HCT116 (cell line): ENCODE measurements around the gene SAMD14. TPM values are rescaled to one million over a fixed set of nuclear protein-coding genes. Genes with fewer than 3 reads are reported as not detected.

Experiments
- ATAC-seq: fragments of 200-7000 bp; cut with Tn5 transposase; 2 replicates; pipeline ENCODE4 v1.9.1; 2020; ENCODE audit warnings: mild to moderate bottlenecking, moderate library complexity
- BruUV-seq: library from RNA; stranded (reverse); fragments of 400-500 nt; replicated peaks from 2 replicates; lab custom pipeline; 2021; lab: Mats Ljungman, UMichigan
- CTCF ChIA-PET: fragments of 300-600 bp; sonication (Branson Sonifier 250); formaldehyde crosslinking; loops from one replicate; lab custom pipeline; 2021; ENCODE audit warnings: antibody characterized with exemption; lab: Charles Lee
- POLR2A ChIA-PET: fragments of 300-600, 350-600 bp; sonication (Branson Sonifier 250); formaldehyde crosslinking; loops from one replicate; lab custom pipeline; 2021; ENCODE audit warnings: antibody characterized with exemption; lab: Charles Lee
- RAD21 ChIA-PET, 2 experiments: fragments of 300-600 bp; sonication (Branson Sonifier 250); formaldehyde crosslinking; loops; one replicate each; lab custom pipeline; 2023; ENCODE audit warnings: low total read pairs in 2 of 2; ENCODE audit not compliant: uncharacterized antibody in 2 of 2, unreplicated experiment in 2 of 2, low non-redundant PET in 1 of 2; lab: Charles Lee
- DNase-seq: peaks from one replicate; pipeline ENCODE4 v3.0.0-alpha.2; 2010; ENCODE audit warnings: low read depth, low spot score
- H2AFZ ChIP-seq: fragments of 200-600 bp; shearing (Covaris generic), sonication (generic); 2 replicates; pipeline ENCODE4 v1.6.1; 2017; ENCODE audit warnings: low read depth, mixed run types, mixed read lengths, antibody characterized with exemption, low read length; ENCODE audit not compliant: poor library complexity, severe bottlenecking
- H3K27ac ChIP-seq: 2 replicates; pipeline ENCODE4 v1.5.1; 2012; ENCODE audit warnings: low read depth, low read length
- H3K27me3 ChIP-seq: fragments of 200-600 bp; sonication (generic); 2 replicates; pipeline ENCODE4 v1.6.1; 2016; ENCODE audit warnings: mixed run types, low read length, mixed read lengths; ENCODE audit not compliant: insufficient read depth
- H3K36me3 ChIP-seq, 2 experiments: fragments of 200-500 bp in 1 of 2; fragments of 200-600 bp in 1 of 2; sonication (Bioruptor generic) in 1 of 2; sonication (generic) in 1 of 2; 2 replicates each; pipeline versions ENCODE4 v1.5.1 to v1.6.1; 2014 to 2016; ENCODE audit warnings: low read length in 2 of 2, inconsistent platforms in 1 of 2, mixed read lengths in 1 of 2, mixed run types in 1 of 2; ENCODE audit not compliant: insufficient read depth in 2 of 2, control insufficient read depth in 1 of 2
- H3K4me1 ChIP-seq, 2 experiments: fragments of 200-600 bp in 1 of 2; sonication (generic) in 1 of 2; 2 replicates each; pipeline versions ENCODE4 v1.5.1 to v1.6.1; 2012 to 2017; ENCODE audit warnings: low read length in 2 of 2, inconsistent platforms in 1 of 2, mild to moderate bottlenecking in 1 of 2, mixed read lengths in 1 of 2, mixed run types in 1 of 2, moderate library complexity in 1 of 2; ENCODE audit not compliant: insufficient read depth in 2 of 2, control insufficient read depth in 1 of 2
- H3K4me2 ChIP-seq: fragments of 200-600 bp; sonication (generic); 2 replicates; pipeline ENCODE4 v1.6.1; 2017; ENCODE audit warnings: mixed run types, low read length, mixed read lengths
- H3K4me3 ChIP-seq, 2 experiments: fragments of 200-600 bp in 1 of 2; sonication (generic) in 1 of 2; replicated peaks in 1 of 2; 2 replicates each; pipeline ENCODE4 v1.5.1; 2011 to 2016; ENCODE audit warnings: low read length in 2 of 2, control low read depth in 1 of 2, low read depth in 1 of 2, mild to moderate bottlenecking in 1 of 2, mixed read lengths in 1 of 2, mixed run types in 1 of 2
- H3K79me2 ChIP-seq: fragments of 200-600 bp; sonication (generic); 2 replicates; pipeline ENCODE4 v1.6.1; 2017; ENCODE audit warnings: mild to moderate bottlenecking, mixed run types, low read length, moderate library complexity, mixed read lengths; ENCODE audit not compliant: insufficient read depth
- H3K9ac ChIP-seq: fragments of 200-600 bp; sonication (generic); 2 replicates; pipeline ENCODE4 v1.6.1; 2016; ENCODE audit warnings: low read length, mixed read lengths
- H3K9me2 ChIP-seq: fragments of 200-600 bp; sonication (generic), shearing (Covaris generic); 2 replicates; pipeline ENCODE4 v1.6.1; 2017; ENCODE audit warnings: mixed run types, mild to moderate bottlenecking, moderate library complexity; ENCODE audit not compliant: insufficient read depth
- H3K9me3 ChIP-seq, 2 experiments: fragments of 200-500 bp in 1 of 2; fragments of 200-600 bp in 1 of 2; sonication (Bioruptor generic) in 1 of 2; sonication (generic) in 1 of 2; 2 replicates each; pipeline ENCODE4 v1.6.1; 2014 to 2017; ENCODE audit warnings: low read length in 2 of 2, mixed read lengths in 2 of 2, inconsistent platforms in 1 of 2, low read depth in 1 of 2, mild to moderate bottlenecking in 1 of 2, mixed run types in 1 of 2, moderate library complexity in 1 of 2; ENCODE audit not compliant: control insufficient read depth in 1 of 2, insufficient read depth in 1 of 2
- H4K20me1 ChIP-seq: fragments of 200-600 bp; sonication (generic), shearing (Covaris generic); 2 replicates; pipeline ENCODE4 v1.6.1; 2017; ENCODE audit warnings: mixed run types, mild to moderate bottlenecking, moderate library complexity; ENCODE audit not compliant: insufficient read depth
- ATF3 ChIP-seq: IDR thresholded peaks from 2 replicates; pipeline ENCODE4 v1.6.1; 2012
- CEBPB ChIP-seq: IDR thresholded peaks from 2 replicates; pipeline ENCODE4 v1.6.1; 2012; ENCODE audit warnings: low read depth
- EGR1 ChIP-seq: IDR thresholded peaks from 2 replicates; pipeline ENCODE4 v1.6.1; 2012; ENCODE audit warnings: low read depth
- ELF1 ChIP-seq: IDR thresholded peaks from 2 replicates; pipeline ENCODE4 v1.6.1; 2012; ENCODE audit warnings: low read depth, borderline replicate concordance
- EZH2 ChIP-seq: fragments of 200-600 bp; sonication (generic); IDR thresholded peaks from 2 replicates; pipeline ENCODE4 v1.6.1; 2017; ENCODE audit warnings: antibody characterized with exemption, mixed run types
- RAD21 ChIP-seq: IDR thresholded peaks from 2 replicates; pipeline ENCODE4 v1.6.1; 2012; ENCODE audit warnings: low read depth, mild to moderate bottlenecking
- TCF7L2 ChIP-seq: IDR thresholded peaks from 2 replicates; pipeline ENCODE4 v1.7.0; 2011; ENCODE audit warnings: borderline replicate concordance, inconsistent platforms; ENCODE audit not compliant: insufficient read depth, insufficient read length; ENCODE audit errors: extremely low read depth
- ZBTB33 ChIP-seq: IDR thresholded peaks from 2 replicates; pipeline ENCODE4 v1.6.1; 2011; ENCODE audit warnings: mild to moderate bottlenecking, low read length, moderate library complexity; ENCODE audit not compliant: insufficient replicate concordance; ENCODE audit errors: extremely low read depth
- ZFX ChIP-seq: fragments of 450-650 bp; IDR thresholded peaks from 2 replicates; pipeline ENCODE4 v1.6.1; 2017
- intact Hi-C: fragments of 100-400 bp; cut with micrococcal nuclease; formaldehyde crosslinking; loops from 2 replicates; pipeline ENCODE4 v1.10.0; 2022
- total RNA-seq: library from RNA; stranded (reverse); gene quantifications from one replicate; pipeline ENCODE4 v1.2.1, GENCODE V29; 2021; ENCODE audit not compliant: unreplicated experiment

Gene SAMD14
- total RNA-seq, 1 experiment from 2014 or later: 1.5 TPM

GRCh38 chr17:50111673-50112655 is 18.0 kb downstream of the SAMD14 start:
- Histone ChIP-seq H3K9me2 (no peaks in the 10 kb centered on the region), H3K27me3 (no peaks in the 10 kb centered on the region), H2AFZ (no peak overlapping the region), H3K36me3 (peaks cover 0 to 5% of the 10 kb centered on the region in 2 experiments; a peak in 1 of 4 replicates), H3K27ac (0 out of 2 replicates have a peak overlapping the region, but pooled peaks have one; percentile 19), H4K20me1 (no peaks in the 10 kb centered on the region), H3K9ac (no peak overlapping the region), H3K4me3 (no peak overlapping the region), H3K4me2 (no peak overlapping the region), H3K9me3 (no peaks in the 10 kb centered on the region), H3K79me2 (no peaks in the 10 kb centered on the region), H3K4me1 (peaks cover 6 to 22% of the 10 kb centered on the region in 2 experiments; a peak in 3 of 4 replicates)
- no peak for TF ChIP-seq EGR1
- ChIA-PET CTCF (interaction anchor here (0.9 to 1.6 kb wide), 3 partner anchors 12 to 49 kb away, joined by 3 to 10 read pairs (median 3); partner anchors contain the start of gene PDK2), POLR2A (interaction anchor here (0.8 kb wide), 1 partner anchor 12 kb away, joined by 3 read pairs; no protein-coding TSS in a partner anchor), RAD21 (no interaction called here)
- DNase-seq (no peak), ATAC-seq (no peak)
- no TSS peak for BruUV-seq
- intact Hi-C loops: no loop called here

- Histone ChIP-seq H3K9ac (no peak overlapping the region), H3K27me3 (no peaks in the 10 kb centered on the region), H3K27ac (no peak overlapping the region), H3K4me3 (no peak overlapping the region), H3K36me3 (peaks cover 0 to 5% of the 10 kb centered on the region in 2 experiments; a peak in 1 of 4 replicates), H3K9me3 (no peaks in the 10 kb centered on the region), H3K9me2 (no peaks in the 10 kb centered on the region), H4K20me1 (no peaks in the 10 kb centered on the region), H3K4me2 (no peak overlapping the region), H3K79me2 (no peaks in the 10 kb centered on the region), H3K4me1 (peaks cover 0 to 16% of the 10 kb centered on the region in 2 experiments; a peak in 2 of 4 replicates), H2AFZ (no peak overlapping the region)
- DNase-seq (no peak), ATAC-seq (no peak)
- CTCF ChIA-PET: interaction anchor here (1.4 to 2.5 kb wide), 3 partner anchors 16 to 50 kb away, joined by 3 to 10 read pairs (median 7); partner anchors contain the start of gene PDK2
- intact Hi-C loops: no loop called here
- RAD21 ChIA-PET: no interaction called here
- TF ChIP-seq EZH2: no peak
- TF ChIP-seq ATF3: no peak
- TF ChIP-seq CEBPB: no peak
- no peak for TF ChIP-seq EGR1
- TF ChIP-seq RAD21: no peak
- no peak for TF ChIP-seq ZFX
- no peak for TF ChIP-seq TCF7L2
- no peak for TF ChIP-seq ZBTB33
- TF ChIP-seq ELF1: no peak
- TSS peak; percentile 14 for BruUV-seq
- POLR2A ChIA-PET: no interaction called here
Measured at GRCh38 chr17:50110591-50111349, 19.2 kb downstream of the SAMD14 start.
